HepG2 (cell line): ENCODE results near the gene ZCCHC3. TPM values are rescaled to one million over a fixed set of nuclear protein-coding genes. Genes with fewer than 3 reads are reported as not detected.
A peak's percentile ranks its signal among the peaks of the same experiment; 100 is the strongest.

Source experiments
- FOXM1 ChIP-seq: sonication (generic); formaldehyde crosslinking; IDR thresholded peaks from 2 replicates; pipeline ENCODE4 v1.5.0; 2020; ENCODE audit warnings: missing genetic modification reagents
- FOXP1 ChIP-seq, 2 experiments: fragments of 450-650 bp in 1 of 2; IDR thresholded peaks; 2 replicates each; pipeline ENCODE4 v1.6.1; 2017 to 2018; ENCODE audit warnings: antibody characterized with exemption in 1 of 2
- HNRNPLL ChIP-seq: fragments of 200-400 bp; formaldehyde crosslinking; IDR thresholded peaks from 2 replicates; pipeline ENCODE4 v1.6.1; 2017; ENCODE audit warnings: mild to moderate bottlenecking, low read depth, low read length; ENCODE audit not compliant: poor library complexity, severe bottlenecking
- MAFF ChIP-seq: IDR thresholded peaks from 2 replicates; pipeline ENCODE4 v1.6.1; 2011; ENCODE audit warnings: low read depth, low read length, improper control_type of control experiment
- PAF1 ChIP-seq: IDR thresholded peaks from 2 replicates; pipeline ENCODE4 v1.6.1; 2016; ENCODE audit warnings: missing genetic modification reagents, missing compliant biosample characterization
- SMAD1 ChIP-seq: sonication (generic); formaldehyde crosslinking; IDR thresholded peaks from 2 replicates; pipeline ENCODE4 v1.4.0; 2020; ENCODE audit warnings: missing genetic modification reagents, low read depth, mild to moderate bottlenecking, borderline replicate concordance
- STAT5B ChIP-seq: sonication (generic); formaldehyde crosslinking; IDR thresholded peaks from 2 replicates; pipeline ENCODE4 v1.4.0; 2020; ENCODE audit warnings: missing genetic modification reagents
- TEAD3 ChIP-seq: optimal IDR thresholded peaks from 2 replicates; pipeline ENCODE3; 2016; ENCODE audit warnings: borderline replicate concordance
- TGIF2 ChIP-seq: IDR thresholded peaks from 2 replicates; pipeline ENCODE4 v1.6.1; 2016; ENCODE audit warnings: control low read depth, missing compliant biosample characterization
- ZKSCAN1 ChIP-seq: fragments of 150-350 bp; IDR thresholded peaks from 2 replicates; pipeline ENCODE4 v1.6.1; 2014; ENCODE audit warnings: low read length
- ZMYM3 ChIP-seq: sonication (generic); formaldehyde crosslinking; IDR thresholded peaks from 2 replicates; pipeline ENCODE4 v1.5.1; 2020; ENCODE audit warnings: mild to moderate bottlenecking, missing genetic modification reagents
- ZMYM4 ChIP-seq: sonication (generic); formaldehyde crosslinking; IDR thresholded peaks from 2 replicates; pipeline ENCODE4 v1.8.1; 2023; ENCODE audit warnings: mild to moderate bottlenecking, missing genetic modification reagents
- ZNF20 ChIP-seq: sonication (generic); formaldehyde crosslinking; IDR thresholded peaks from 2 replicates; pipeline ENCODE4 v1.4.0; 2020; ENCODE audit warnings: mild to moderate bottlenecking, moderate library complexity, missing genetic modification reagents
- ZNF354B ChIP-seq: sonication (generic); formaldehyde crosslinking; IDR thresholded peaks from 2 replicates; pipeline ENCODE4 v1.8.0; 2022; ENCODE audit warnings: mild to moderate bottlenecking, missing genetic modification reagents
- ZNF44 ChIP-seq: sonication (generic); formaldehyde crosslinking; IDR thresholded peaks from 2 replicates; pipeline ENCODE4 v1.5.1; 2020; ENCODE audit warnings: mild to moderate bottlenecking, missing genetic modification reagents
- ZNF547 ChIP-seq: sonication (generic); formaldehyde crosslinking; IDR thresholded peaks from 2 replicates; pipeline ENCODE4 v1.5.1; 2020; ENCODE audit warnings: mild to moderate bottlenecking, missing genetic modification reagents
- ZNF773 ChIP-seq: sonication (generic); formaldehyde crosslinking; IDR thresholded peaks from 2 replicates; pipeline ENCODE4 v1.4.0; 2020; ENCODE audit warnings: missing genetic modification reagents, borderline replicate concordance
- polyA plus RNA-seq, 8 experiments: library from polyadenylated mRNA; depleted of rRNA in 3 of 8; stranded (reverse) in 7 of 8; unstranded in 1 of 8; fragments of >200 nt; fragmentation: Illumina TruSeq in 4 of 8; extraction: Trizol in 4 of 8; gene quantifications; 2 replicates each; pipeline versions ENCODE4 v1.2.1 to v1.2.3, GENCODE V29; 2011 to 2016; ENCODE audit warnings: low read depth in 4 of 8, missing spikeins in 1 of 8, mixed read lengths in 1 of 8; ENCODE audit not compliant: insufficient read depth in 1 of 8
- total RNA-seq, 5 experiments: library from RNA; depleted of rRNA; stranded (reverse); fragments of >200 nt; fragmentation: Illumina TruSeq; extraction: Trizol; gene quantifications; 2 replicates each; pipeline ENCODE4 v1.2.3, GENCODE V29; 2016; ENCODE audit warnings: low read depth in 1 of 5
- TF ChIP-seq, protein P1 (sequence below): sonication (generic); formaldehyde crosslinking; IDR thresholded peaks from 2 replicates; pipeline ENCODE4 v1.4.0; 2020; ENCODE audit warnings: mild to moderate bottlenecking, missing genetic modification reagents, borderline replicate concordance
- TF ChIP-seq, protein P2 (sequence below): sonication (generic); formaldehyde crosslinking; IDR thresholded peaks from one replicate; pipeline ENCODE4 v1.5.1; 2020; ENCODE audit warnings: mild to moderate bottlenecking, missing genetic modification reagents; ENCODE audit errors: not compliant biosample characterization

ZCCHC3 gene
- total and polyA plus RNA-seq, 2 of the 13 experiments (the other 11 are each of a cell fraction or from before 2014, with no cell fraction given), result 46.6 to 63.0 TPM

DNA sequence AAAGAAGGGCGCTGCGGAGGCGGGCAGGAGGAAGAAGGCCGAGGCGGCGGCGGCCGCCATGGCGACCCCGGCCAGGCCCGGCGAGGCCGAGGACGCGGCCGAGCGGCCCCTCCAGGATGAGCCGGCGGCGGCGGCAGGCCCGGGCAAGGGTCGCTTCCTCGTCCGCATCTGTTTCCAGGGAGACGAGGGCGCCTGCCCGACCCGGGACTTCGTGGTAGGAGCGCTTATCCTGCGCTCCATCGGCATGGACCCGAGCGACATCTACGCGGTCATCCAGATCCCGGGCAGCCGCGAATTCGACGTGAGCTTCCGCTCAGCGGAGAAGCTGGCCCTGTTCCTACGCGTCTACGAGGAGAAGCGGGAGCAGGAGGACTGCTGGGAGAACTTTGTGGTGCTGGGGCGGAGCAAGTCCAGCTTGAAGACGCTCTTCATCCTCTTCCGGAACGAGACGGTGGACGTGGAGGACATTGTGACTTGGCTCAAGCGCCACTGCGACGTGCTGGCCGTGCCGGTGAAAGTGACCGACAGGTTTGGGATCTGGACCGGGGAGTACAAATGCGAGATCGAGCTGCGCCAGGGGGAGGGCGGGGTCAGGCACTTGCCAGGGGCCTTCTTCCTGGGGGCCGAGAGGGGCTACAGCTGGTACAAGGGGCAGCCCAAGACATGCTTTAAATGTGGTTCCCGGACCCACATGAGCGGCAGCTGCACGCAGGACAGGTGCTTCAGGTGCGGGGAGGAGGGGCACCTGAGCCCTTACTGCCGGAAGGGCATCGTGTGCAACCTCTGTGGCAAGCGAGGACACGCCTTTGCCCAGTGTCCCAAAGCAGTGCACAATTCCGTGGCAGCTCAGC, 780 bp downstream of the ZCCHC3 start (continued):
- TF ChIP-seq ZNF547 (CRISPR knock-in tag) (no peak; the same call in 1 of the 2 replicates), SMAD1 (CRISPR knock-in tag) (no peak), ZNF773 (CRISPR knock-in tag) (peak; percentile 90; the same call in 1 of the 2 replicates), ZMYM4 (CRISPR knock-in tag) (peak; percentile 63; the same call in 1 of the 2 replicates), ZNF44 (CRISPR knock-in tag) (peak; percentile 24; the same call in 1 of the 2 replicates), ZNF354B (peak; percentile 82; the same call in 1 of the 2 replicates), ZKSCAN1 (no peak), FOXM1 (CRISPR knock-in tag) (0 out of 2 replicates have a peak, but pooled peaks have one; percentile 77), HNRNPLL (peak; percentile 58), TGIF2 (CRISPR knock-in tag) (0 out of 2 replicates have a peak, but pooled peaks have one; percentile 70), STAT5B (peak; percentile 66; the same call in 1 of the 2 replicates), PAF1 (CRISPR knock-in tag) (0 out of 2 replicates have a peak, but pooled peaks have one; percentile 46), TEAD3 (CRISPR knock-in tag) (no peak), ZMYM3 (CRISPR knock-in tag) (no peak), ZNF20 (no peak; the same call in 1 of the 2 replicates), FOXP1 (IDR thresholded peaks at IDR 0.05) (no peak), FOXP1 (CRISPR knock-in tag; IDR thresholded peaks at IDR 0.05) (no peak), MAFF (no peak)
- TF ChIP-seq, protein P1, sequence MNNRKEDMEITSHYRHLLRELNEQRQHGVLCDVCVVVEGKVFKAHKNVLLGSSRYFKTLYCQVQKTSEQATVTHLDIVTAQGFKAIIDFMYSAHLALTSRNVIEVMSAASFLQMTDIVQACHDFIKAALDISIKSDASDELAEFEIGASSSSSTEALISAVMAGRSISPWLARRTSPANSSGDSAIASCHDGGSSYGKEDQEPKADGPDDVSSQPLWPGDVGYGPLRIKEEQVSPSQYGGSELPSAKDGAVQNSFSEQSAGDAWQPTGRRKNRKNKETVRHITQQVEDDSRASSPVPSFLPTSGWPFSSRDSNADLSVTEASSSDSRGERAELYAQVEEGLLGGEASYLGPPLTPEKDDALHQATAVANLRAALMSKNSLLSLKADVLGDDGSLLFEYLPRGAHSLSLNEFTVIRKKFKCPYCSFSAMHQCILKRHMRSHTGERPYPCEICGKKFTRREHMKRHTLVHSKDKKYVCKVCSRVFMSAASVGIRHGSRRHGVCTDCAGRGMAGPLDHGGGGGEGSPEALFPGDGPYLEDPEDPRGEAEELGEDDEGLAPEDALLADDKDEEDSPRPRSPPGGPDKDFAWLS (CRISPR knock-in tag), result peak; percentile 81; the same call in 1 of the 2 replicates
- TF ChIP-seq, protein P2, sequence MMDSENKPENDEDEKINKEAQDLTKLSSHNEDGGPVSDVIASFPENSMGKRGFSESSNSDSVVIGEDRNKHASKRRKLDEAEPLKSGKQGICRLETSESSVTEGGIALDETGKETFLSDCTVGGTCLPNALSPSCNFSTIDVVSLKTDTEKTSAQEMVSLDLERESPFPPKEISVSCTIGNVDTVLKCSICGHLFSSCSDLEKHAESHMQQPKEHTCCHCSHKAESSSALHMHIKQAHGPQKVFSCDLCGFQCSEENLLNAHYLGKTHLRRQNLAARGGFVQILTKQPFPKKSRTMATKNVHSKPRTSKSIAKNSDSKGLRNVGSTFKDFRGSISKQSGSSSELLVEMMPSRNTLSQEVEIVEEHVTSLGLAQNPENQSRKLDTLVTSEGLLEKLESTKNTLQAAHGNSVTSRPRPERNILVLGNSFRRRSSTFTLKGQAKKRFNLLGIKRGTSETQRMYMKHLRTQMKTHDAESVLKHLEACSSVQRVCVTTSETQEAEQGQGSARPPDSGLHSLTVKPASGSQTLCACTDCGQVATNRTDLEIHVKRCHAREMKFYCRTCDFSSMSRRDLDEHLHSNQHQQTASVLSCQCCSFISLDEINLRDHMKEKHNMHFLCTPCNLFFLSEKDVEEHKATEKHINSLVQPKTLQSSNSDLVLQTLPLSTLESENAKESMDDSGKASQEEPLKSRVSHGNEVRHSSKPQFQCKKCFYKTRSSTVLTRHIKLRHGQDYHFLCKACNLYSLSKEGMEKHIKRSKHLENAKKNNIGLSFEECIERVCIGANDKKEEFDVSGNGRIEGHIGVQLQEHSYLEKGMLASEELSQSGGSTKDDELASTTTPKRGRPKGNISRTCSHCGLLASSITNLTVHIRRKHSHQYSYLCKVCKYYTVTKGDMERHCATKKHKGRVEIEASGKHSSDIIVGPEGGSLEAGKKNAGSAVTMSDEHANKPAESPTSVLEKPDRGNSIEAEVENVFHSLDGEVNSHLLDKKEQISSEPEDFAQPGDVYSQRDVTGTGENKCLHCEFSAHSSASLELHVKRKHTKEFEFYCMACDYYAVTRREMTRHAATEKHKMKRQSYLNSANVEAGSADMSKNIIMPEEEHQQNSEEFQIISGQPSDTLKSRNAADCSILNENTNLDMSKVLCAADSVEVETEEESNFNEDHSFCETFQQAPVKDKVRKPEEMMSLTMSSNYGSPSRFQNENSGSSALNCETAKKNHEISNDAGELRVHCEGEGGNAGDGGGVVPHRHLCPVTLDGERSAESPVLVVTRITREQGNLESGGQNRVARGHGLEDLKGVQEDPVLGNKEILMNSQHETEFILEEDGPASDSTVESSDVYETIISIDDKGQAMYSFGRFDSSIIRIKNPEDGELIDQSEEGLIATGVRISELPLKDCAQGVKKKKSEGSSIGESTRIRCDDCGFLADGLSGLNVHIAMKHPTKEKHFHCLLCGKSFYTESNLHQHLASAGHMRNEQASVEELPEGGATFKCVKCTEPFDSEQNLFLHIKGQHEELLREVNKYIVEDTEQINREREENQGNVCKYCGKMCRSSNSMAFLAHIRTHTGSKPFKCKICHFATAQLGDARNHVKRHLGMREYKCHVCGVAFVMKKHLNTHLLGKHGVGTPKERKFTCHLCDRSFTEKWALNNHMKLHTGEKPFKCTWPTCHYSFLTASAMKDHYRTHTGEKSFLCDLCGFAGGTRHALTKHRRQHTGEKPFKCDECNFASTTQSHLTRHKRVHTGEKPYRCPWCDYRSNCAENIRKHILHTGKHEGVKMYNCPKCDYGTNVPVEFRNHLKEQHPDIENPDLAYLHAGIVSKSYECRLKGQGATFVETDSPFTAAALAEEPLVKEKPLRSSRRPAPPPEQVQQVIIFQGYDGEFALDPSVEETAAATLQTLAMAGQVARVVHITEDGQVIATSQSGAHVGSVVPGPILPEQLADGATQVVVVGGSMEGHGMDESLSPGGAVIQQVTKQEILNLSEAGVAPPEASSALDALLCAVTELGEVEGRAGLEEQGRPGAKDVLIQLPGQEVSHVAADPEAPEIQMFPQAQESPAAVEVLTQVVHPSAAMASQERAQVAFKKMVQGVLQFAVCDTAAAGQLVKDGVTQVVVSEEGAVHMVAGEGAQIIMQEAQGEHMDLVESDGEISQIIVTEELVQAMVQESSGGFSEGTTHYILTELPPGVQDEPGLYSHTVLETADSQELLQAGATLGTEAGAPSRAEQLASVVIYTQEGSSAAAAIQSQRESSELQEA (CRISPR knock-in tag), result peak; percentile 95
